Activated T-helper 2 cell treated with anti-CD3 and anti-CD28 coated beads, Interferon-gamma antibody, Interleukin-2, Interleukin-4, amounts not matched to agents 10 μg/mL and 5 μg/mL and 100 μg/mL, durations not matched to agents 14 hours and 24 hours and 36 hours (primary cell): ENCODE data around the gene NEDD4. TPM values are rescaled to one million over a fixed set of nuclear protein-coding genes. Genes with fewer than 3 reads are reported as not detected.
A peak's percentile ranks its signal among the peaks of the same experiment; 100 is the strongest.
"Not testable (repeated sequence)": the region's sequence is repeated elsewhere in the genome, so short reads cannot be mapped to it uniquely, and the experiment has no call there.

Experiments used
- DNase-seq: peaks from one replicate; pipeline ENCODE4 v3.0.0; 2021; ENCODE audit warnings: low spot score
- H3K27ac Mint-ChIP-seq: one replicate; pipeline ENCODE4 v1.8.0; 2021; ENCODE audit warnings: mixed read lengths
- H3K27me3 Mint-ChIP-seq: one replicate; pipeline ENCODE4 v1.8.0; 2021; ENCODE audit warnings: low read depth, mixed read lengths
- H3K36me3 Mint-ChIP-seq: one replicate; pipeline ENCODE4 v1.8.0; 2021; ENCODE audit warnings: low read depth, mixed read lengths
- H3K4me1 Mint-ChIP-seq: one replicate; pipeline ENCODE4 v1.8.0; 2021; ENCODE audit warnings: low read depth, mixed read lengths
- H3K4me3 Mint-ChIP-seq: one replicate; pipeline ENCODE4 v1.8.0; 2021; ENCODE audit warnings: low read depth, mild to moderate bottlenecking, moderate library complexity, mixed read lengths
- H3K9me3 Mint-ChIP-seq: one replicate; pipeline ENCODE4 v1.8.0; 2021; ENCODE audit warnings: mixed read lengths
- intact Hi-C: fragments of 100-400 bp; cut with micrococcal nuclease; formaldehyde crosslinking; loops from one replicate; pipeline ENCODE4 v1.15.1; 2023
- total RNA-seq: library from RNA; stranded (reverse); gene quantifications from 2 replicates; pipeline ENCODE4 v1.2.3, GENCODE V29; 2022

NEDD4 gene
- total RNA-seq, 1 donor from 2014 or later: 10.2 TPM

DNA sequence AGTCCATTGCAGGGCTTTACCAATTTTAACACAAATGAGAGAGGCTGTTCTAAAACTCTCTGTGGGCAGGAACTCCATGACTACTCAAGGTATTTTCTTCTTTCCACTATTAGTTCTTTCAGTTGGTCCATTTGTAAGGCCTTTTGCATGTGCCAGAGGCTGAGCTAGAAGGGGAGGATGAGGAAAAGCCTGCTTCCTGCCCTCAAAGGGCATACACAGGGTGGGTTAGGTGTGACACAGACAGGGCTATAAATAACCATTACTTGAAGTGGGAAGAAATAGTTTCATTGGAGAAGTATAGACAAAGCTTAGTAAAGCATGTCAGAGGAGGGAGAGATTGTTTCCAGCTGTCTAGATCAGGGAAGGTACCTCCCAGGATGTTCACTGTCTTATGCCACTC is 198.4 kb downstream of the NEDD4 start:
- H3K9me3 Mint-ChIP-seq: peaks cover 10% of the 10 kb centered on the region
- H3K4me1 Mint-ChIP-seq: peaks cover 2% of the 10 kb centered on the region
- DNase-seq: no peak
- H3K4me3 Mint-ChIP-seq: no peak overlapping the region
- H3K27ac Mint-ChIP-seq: no peak overlapping the region
- H3K36me3 Mint-ChIP-seq: no peaks in the 10 kb centered on the region
- intact Hi-C loops: no loop called here
- no peaks in the 10 kb centered on the region for H3K27me3 Mint-ChIP-seq

DNA sequence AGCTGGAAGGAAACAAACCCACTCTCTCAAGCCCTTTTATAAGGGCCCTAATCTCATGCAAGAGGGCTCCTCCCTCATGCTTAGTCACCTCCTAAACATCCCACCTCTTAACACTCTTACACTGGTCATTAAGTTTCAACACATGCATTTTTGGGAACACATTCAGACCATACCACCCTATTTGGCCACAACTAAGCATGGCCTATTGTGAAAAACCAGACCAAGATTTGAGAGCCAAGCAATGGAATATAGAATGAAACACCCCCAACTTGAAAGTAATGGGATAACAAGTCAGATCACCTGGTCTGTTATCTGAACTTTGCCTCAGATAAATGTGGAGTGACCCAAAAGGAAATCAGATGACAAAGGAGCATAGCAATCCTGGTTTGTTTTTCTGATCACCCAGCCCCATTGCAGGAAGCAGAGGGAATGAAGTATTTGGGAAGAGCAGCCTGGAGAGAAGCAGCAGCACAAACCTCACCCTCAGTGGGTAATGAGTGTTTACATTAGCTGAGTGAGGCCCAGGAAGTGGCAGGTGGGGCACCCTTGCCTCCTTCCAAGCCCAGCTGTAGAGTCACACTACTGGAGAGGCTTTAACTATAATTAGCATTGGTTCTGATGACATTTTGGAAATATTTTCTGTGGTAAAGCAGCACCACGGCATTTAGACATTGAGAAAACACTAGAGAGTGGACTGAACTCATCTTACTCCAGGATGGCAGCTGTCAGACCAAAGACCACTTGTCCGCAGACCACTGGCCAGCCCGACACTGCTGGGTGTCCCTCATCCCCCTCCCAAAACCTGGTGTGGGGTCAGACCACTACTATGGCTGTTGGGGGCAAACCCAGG is 201.6 kb downstream of the NEDD4 start:
- Mint-ChIP-seq H3K4me3 (no peak overlapping the region), H3K4me1 (no peaks in the 10 kb centered on the region), H3K9me3 (peaks cover 10% of the 10 kb centered on the region), H3K27me3 (no peaks in the 10 kb centered on the region), H3K36me3 (no peaks in the 10 kb centered on the region), H3K27ac (no peak overlapping the region)
- intact Hi-C loops: no loop called here
- no peak for DNase-seq

DNA sequence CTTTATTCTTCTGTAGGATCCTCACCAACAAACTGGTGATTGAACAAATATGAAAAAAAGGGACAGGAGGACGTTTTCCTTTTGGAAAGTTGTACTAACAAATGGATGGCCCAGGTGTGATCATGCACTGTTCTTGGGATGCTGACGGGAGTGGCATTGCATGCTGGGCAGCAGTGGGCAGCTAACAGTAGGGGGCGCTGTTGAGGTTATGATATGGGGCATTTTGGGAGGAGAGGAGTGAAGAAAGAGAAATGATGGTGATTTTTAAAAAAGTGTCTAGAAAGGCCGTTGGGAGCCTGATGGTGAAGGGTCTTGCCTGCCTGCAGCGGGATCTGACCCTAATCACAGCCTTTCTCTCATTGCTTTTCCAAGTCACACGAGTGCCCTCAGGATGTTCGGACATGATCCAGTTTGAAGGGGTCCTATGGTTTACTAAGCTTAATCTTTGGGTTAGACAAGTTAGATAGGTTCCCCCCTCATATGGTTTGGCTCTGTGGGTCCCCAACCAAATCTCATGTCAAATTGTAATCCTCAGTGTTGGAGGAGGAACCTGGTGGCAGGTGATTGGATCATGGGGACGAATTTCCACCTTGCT is 204.2 kb downstream of the NEDD4 start:
- H3K4me1 Mint-ChIP-seq: no peaks in the 10 kb centered on the region
- no peak overlapping the region for H3K27ac Mint-ChIP-seq
- peak; percentile 18 for DNase-seq
- no peaks in the 10 kb centered on the region for H3K27me3 Mint-ChIP-seq
- peaks cover 6% of the 10 kb centered on the region for H3K9me3 Mint-ChIP-seq
- intact Hi-C loops: loop anchor here (1.0 kb wide), 1 partner anchor 57 kb away; no protein-coding TSS in a partner anchor
- H3K36me3 Mint-ChIP-seq: no peaks in the 10 kb centered on the region
- no peak overlapping the region for H3K4me3 Mint-ChIP-seq

DNA sequence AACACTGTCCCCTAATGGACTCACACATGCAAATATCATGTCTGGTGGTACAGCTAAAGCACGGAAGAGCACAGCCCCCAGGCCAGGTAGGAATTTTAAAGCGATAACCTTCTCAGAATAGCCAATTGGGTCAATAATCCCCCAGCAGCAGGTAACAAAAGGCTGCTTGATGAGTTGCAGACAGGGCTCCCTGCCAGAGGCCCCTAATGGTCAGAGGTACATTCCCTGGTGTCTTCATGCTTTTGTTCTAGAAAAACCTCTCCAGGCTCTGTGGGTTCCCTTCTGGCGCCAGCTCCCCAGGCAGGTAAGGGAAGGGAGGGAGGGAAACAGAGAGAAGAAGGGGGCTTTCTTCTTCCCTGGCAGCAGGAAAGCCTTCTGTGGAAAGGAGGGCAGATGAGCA is 207.1 kb downstream of the NEDD4 start:
- intact Hi-C loops: no loop called here
- Mint-ChIP-seq H3K27me3 (peaks cover 4% of the 10 kb centered on the region), H3K9me3 (no peaks in the 10 kb centered on the region), H3K4me1 (no peaks in the 10 kb centered on the region), H3K36me3 (no peaks in the 10 kb centered on the region), H3K27ac (no peak overlapping the region), H3K4me3 (no peak overlapping the region)
- no peak for DNase-seq

DNA sequence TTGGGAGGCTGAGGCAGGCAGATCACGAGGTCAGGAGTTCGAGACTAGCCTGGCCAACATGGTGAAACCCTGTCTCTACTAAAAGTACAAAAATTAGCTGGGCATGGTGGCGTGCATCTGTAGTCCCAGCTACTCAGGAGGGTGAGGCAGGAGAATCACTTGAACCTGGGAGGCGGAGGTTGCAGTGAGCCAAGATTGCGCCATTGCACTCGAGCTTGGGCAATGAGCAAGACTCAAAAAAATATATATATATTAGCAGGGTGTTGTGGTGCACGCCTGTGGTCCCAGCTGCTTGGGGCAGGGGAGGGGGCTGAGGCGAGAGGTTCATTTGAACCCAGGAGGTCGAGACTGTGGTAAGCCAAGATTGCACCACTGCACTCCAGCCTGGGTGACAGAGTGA is 207.8 kb downstream of the NEDD4 start:
- H3K4me3 Mint-ChIP-seq, H3K4me1 Mint-ChIP-seq, DNase-seq, H3K9me3 Mint-ChIP-seq, intact Hi-C loops, H3K36me3 Mint-ChIP-seq, H3K27ac Mint-ChIP-seq, H3K27me3 Mint-ChIP-seq: not testable (repeated sequence)

DNA sequence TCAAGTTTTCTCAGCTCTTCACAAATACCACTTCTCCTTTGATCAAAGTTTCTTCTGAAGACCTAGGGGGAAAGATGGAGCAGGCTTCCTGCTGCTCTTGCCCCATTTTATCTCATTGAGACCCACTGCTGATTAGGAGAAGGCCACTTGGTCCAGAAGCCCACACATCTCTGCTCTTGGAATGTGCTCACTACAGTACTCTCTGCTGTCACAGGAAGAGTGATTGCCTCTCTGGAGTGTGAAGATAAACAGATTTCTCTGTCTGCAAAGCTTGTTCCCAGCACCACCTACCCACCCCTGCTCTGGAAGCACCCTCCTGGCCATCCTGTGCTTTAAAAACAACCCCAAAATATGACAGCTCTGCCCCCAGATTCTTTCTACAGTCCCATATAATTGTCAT is 209.1 kb downstream of the NEDD4 start:
- Mint-ChIP-seq H3K27ac (no peak overlapping the region), H3K4me1 (no peaks in the 10 kb centered on the region), H3K4me3 (no peak overlapping the region), H3K9me3 (no peaks in the 10 kb centered on the region), H3K27me3 (peaks cover 15% of the 10 kb centered on the region), H3K36me3 (no peaks in the 10 kb centered on the region)
- intact Hi-C loops: no loop called here
- no peak for DNase-seq

DNA sequence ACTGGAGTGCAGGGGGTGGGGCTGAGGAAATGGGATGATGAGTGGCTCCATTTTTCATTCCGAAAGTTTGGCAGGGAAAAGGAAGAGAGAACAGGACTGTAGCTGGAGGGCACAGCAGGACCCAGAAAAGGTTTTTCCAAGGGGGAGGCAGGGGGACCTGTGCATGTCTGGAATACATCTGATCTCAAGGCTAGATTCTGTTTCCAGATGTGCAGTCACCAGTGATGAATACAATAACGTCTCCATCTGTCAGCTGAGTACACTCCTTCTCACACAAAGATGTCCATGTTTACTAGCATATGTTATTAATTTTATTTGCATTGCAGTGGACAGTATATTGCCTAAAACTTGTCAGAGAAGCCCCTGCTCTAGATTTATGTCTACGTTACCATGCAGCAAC is 210.5 kb downstream of the NEDD4 start:
- Mint-ChIP-seq H3K9me3 (no peaks in the 10 kb centered on the region), H3K27me3 (peaks cover 19% of the 10 kb centered on the region), H3K27ac (no peak overlapping the region), H3K4me1 (no peaks in the 10 kb centered on the region), H3K36me3 (no peaks in the 10 kb centered on the region), H3K4me3 (no peak overlapping the region)
- intact Hi-C loops: no loop called here
- DNase-seq: no peak

DNA sequence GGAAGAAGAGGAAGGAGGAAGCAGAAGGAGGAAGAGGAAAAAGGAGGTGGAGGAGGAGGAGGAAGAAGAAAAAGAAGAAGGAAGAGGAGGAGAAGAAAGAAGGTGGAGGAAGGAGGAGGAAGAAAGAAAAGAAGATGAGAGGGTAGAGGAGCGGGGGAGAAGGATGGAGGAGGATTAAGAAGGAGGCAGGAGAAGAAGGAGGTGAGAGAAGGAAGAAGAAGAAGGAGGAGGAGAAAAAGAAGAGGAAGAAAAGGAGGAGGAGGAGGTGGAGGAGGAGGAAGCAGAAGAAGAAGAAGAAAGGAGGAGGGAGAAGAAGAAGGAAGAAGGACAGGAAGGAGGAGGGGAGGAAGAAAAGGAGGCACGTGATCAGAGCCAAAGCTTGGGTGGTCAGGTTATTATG is 213.1 kb downstream of the NEDD4 start:
- no peaks in the 10 kb centered on the region for H3K9me3 Mint-ChIP-seq
- H3K4me1 Mint-ChIP-seq: no peaks in the 10 kb centered on the region
- no peaks in the 10 kb centered on the region for H3K36me3 Mint-ChIP-seq
- DNase-seq: no peak
- peaks cover 19% of the 10 kb centered on the region for H3K27me3 Mint-ChIP-seq
- H3K27ac Mint-ChIP-seq: no peak overlapping the region
- intact Hi-C loops: no loop called here
- no peak overlapping the region for H3K4me3 Mint-ChIP-seq

DNA sequence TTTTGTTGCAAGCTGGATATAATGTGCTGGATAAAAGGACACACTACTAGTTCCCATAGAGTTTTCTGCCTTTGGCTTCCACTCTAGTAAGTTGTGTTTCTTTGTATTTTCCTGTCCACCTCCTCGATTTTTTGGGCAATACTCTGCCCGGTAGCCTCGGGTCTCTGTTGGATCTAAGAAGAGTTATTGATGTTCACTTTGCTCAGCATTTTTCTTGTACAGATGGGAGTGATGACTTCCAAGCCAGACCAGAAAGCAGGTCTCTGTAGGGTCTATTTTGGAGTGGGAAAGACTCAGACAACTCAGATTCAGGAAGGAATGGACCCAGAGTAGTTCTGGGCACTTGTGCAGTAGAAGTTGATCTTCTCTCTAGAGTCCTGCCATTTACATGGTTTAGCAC is 214.5 kb downstream of the NEDD4 start:
- Mint-ChIP-seq H3K9me3 (no peaks in the 10 kb centered on the region), H3K4me3 (no peak overlapping the region), H3K27me3 (peaks cover 19% of the 10 kb centered on the region), H3K4me1 (no peaks in the 10 kb centered on the region), H3K27ac (no peak overlapping the region), H3K36me3 (no peaks in the 10 kb centered on the region)
- intact Hi-C loops: no loop called here
- no peak for DNase-seq
